ENCODE measurements around the gene ANKRD39. TPM values are rescaled to one million over a fixed set of nuclear protein-coding genes. Genes with fewer than 3 reads are reported as not detected.

ANKRD39 gene
- total RNA-seq, 1 donor from 2014 or later, result 38.0 TPM

DNA sequence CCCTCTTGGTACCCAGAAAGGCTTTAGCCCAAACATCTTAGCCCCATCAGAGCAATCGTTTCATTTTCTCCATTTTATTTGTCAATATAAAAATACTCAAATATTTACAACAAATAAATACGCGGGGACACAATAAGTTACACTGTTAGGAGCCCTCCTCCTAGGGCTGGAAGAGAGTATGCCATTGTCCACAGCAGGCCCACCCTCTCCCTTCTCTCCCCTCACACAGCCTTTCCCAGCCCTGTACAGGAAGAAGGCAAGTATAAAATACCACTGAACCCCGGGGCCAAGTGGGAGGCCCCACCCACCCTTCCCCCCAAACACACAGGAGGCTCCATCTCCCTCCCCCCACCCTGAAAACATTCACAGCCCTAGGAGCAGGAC lies 1.9 kb upstream of the ANKRD39 start:
- intact Hi-C loops (cut with micrococcal nuclease), result loop anchor here (2.0 to 5.0 kb wide), 4 partner anchors 97 to 321 kb away; partner anchors contain the start of genes CNNM4 and KANSL3

DNA sequence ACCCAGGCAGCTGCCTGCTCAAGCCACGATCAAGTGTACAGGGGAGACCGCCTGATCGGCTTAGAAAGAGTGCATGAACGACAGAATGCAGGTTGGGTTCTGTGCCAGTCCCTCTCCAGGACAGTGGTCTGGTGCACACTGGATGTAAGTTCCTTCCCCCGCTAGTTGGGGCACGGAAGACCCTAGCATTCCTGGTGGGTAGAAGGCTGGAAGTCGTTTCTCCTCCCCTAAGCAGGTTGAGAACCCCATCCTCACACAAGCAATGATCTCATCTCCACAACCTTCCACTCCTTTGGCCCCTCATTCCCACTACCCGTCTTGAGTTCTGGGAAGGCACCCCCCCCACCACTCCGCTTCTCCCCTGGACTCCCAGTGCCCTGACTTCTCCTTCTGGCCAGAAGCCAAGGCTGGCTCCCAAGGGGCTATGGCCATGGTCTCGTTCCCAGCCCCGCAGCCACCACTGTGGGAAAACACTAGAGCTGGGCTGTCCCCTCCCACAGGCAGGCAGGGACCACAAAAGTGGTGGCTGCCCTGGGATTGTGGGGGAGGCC lies 1.4 kb upstream of the ANKRD39 start:
- intact Hi-C loops (cut with micrococcal nuclease), result loop anchor here (2.0 to 5.0 kb wide), 4 partner anchors 97 to 320 kb away; partner anchors contain the start of genes CNNM4 and KANSL3

DNA sequence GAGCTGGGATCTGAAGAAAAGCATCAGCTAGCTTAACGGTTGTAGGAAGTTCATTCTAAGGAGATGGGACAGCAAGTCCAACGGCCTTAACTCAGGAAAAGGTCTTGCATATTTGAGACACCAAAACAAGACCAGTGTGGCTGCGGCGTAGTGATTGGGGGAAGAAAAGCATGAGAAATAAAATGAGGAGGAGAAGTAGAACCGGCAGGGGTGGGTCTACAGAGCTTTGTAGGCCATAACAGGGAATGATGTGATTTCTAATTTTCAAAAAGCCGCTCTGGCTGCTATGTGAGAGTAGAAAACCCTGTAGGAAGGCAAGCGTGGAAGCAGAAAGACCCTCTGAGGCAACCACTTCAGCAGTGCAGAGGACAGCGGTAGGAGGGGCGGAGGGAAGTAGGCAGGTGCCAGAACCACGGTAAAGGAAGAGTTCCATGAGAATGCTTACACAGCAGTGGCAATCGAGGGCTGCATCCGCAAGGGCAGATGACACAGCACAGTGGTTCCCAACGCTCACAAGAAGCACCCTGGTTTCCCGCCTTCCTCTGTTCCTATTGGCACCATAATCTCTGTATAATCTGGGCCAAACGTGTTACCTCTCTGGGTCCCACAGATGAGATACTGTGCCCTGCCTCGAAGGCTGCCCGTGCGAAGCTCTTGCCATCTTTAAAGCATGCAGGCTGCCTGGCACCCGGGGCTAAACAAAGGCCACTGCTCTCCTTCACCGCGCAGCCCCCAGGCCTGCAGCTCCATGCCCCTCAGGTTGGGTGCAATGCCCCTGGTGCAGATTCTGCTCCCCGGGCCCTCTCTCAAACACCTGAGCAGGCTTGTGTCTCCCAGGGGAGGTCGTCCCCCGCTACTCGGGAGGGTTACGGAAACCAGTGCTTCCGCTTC lies 795 bp downstream of the ANKRD39 start:
- intact Hi-C loops (cut with micrococcal nuclease), result loop anchor here (5.0 kb wide), 3 partner anchors 95 to 220 kb away; partner anchors contain the start of genes CNNM4 and KANSL3

DNA sequence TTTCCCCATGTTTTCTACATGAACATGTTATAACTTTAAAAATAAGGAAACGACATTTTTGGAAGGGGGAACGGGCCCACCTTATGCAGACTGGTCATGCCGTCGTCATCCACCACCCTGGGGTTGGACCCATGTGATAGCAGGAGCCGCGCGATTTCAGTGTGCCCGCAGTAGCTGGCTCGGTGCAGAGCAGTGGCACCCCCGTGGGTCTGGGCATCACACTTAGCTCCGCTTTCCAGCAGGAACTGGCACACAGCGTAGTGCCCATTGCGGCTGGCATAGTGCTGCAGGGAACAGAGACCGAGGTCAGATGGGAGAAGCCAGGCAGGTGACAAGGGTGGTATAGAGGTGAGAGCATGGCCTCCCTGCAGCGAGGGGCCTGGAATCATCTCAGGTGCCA lies 4.5 kb downstream of the ANKRD39 start:
- intact Hi-C loops (cut with micrococcal nuclease), result no loop called here

DNA sequence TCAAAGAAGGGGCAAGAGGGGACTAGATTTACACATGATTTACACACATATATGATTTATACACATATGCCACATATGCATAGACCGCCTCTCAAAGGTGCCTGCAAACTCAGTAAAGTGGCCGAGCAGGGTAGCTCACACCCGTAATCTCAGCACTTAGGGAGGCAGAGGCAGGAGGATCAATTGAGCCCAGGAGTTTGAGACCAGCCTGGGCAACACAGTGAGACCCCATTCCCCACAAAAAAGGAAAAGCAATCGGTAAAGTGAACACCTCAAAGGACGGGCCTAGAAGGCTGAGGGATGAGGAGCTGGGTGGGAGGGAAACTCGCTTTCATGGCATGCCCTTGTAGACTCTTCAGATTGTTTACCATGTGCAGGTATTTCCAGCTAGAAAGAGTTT lies 5.1 kb downstream of the ANKRD39 start:
- intact Hi-C loops (cut with micrococcal nuclease), result no loop called here

DNA sequence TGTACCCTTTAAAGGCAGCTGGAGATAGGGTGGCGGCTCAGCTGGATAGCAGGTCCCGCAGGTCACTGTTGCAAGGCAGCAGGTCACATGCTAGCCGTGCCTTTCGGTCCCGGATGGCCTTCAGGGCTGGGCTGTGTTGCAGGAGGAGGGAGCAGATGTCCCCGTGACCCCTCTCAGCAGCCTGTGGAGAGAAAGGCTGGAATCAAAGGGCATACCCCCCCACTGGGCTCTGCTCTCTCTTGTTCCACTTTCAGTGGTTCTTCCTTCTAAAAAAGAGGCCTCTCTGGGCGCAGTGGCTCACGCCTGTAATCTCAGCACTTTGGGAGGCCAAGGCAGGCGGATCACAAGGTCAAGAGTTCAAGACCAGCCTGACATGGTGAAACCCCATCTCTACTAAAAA lies 9.6 kb downstream of the ANKRD39 start:
- intact Hi-C loops (cut with micrococcal nuclease), result no loop called here

DNA sequence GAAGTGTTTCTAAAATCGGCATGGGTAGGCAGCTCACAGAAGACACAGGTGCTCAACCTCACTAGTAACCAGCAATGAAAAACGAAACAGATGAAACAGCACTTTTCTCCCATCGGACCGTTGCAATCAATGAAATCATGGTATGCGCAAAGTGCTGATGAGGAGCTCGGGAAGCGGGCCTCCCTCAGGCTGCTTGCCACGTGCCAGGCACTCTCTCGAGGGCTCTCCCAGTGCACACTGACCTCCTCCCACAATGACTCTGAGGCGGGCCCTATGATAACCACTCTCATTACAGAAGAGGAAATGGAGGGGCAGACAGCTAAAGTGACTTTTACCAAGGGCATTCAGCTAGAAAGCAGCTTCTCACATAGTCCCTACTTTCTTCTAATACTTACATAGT lies 10.2 kb downstream of the ANKRD39 start:
- intact Hi-C loops (cut with micrococcal nuclease), result no loop called here

DNA sequence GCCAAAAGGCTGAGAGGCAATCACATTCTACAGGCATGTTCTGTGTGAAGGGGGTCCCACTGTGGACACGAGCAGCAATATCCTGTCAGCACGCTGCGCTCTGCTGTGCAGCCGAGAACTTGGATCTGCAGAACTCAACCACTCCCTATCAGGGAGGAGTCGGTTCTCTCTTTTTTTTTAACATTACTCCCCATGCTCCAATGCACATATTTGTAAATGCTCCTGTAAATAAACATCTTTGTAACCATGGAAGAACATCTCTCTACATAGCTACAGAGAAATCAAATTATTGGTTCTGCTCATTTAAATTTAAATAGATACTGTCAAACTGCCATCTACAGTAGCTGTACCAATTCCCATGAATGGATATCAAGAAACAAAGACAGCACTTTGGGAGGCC lies 11.0 kb downstream of the ANKRD39 start:
- intact Hi-C loops (cut with micrococcal nuclease), result no loop called here

DNA sequence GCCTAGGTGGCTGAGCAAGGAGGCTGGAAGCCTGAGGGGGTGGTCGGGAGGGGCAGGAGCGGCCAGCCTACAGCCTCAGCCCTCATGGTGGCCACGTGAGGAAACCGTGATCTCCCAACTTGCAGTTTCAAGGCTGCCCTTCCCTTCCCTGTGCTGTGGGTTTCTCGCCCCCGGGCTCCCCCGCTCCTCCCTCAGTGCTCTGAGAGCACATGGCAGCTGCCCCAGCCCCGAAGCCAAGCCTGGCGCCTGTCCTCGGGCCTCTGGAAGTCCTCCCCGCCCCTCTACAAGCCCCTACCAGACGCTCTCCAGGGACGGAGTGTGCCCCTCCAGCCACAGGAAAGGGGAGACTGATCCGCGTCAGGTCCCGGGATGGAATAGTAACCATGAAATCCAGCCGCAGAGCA lies 13.4 kb downstream of the ANKRD39 start:
- intact Hi-C loops (cut with micrococcal nuclease), result no loop called here

DNA sequence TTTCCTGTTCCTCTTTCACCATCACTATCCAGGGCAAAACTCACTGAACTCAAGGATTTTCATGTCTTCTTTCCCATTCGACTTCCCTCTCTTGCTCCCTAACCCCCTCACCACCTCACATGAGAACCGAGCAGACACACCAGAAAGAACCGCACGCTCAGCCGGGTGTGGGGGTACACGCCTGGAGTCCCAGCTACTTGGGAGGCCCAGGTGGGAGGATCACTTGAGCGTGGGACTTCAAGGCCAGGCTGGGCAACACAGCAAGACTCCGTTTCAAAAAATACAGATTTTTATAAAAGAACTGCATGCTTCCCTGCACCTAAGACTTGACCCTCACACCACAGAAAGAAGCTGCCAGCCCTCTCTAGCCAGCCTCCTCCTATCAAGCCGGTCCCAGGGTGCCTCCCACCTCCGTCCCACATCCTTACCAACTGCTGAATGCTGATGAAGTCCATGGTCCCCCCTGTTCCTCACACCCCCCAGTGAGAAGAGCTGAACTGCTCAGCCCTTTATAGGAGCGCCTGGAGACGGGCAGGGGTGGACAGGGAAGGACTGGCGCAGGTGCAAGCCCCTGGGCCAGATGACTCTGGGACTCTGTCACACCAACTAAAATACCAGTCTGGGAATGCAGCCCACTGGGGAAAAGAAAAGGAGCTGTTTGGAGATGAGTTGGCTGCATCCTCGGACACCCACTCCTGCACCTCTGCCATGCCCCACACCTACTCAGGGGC lies 14.1 kb downstream of the ANKRD39 start, which contains the start of gene ANKRD23:
ANKRD23 (minus strand) TSS at position 484 of the 731 bp plus-strand sequence; CDS start at position 455, 29 bp downstream.
- intact Hi-C loops (cut with micrococcal nuclease), result no loop called here

DNA sequence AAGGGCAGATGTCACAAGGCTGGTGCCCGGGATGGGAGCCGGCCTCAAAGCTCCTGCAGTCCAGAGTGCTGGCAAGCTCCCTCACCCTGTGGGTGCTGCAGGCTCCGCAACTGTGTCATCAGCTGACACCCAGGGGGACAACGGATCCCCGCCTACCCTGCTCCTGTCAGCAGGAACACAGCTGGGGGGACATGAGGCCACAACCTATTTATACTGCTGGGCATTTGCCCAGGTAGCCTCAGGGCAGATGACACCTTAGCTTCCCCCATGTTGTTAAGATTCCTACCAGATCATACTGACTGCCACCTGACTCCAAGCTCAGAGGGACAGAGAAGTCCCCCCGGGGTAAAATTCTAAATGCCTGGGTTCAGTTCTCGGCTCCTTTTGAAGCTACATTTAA lies 15.2 kb downstream of the ANKRD39 start:
- intact Hi-C loops (cut with micrococcal nuclease), result no loop called here

DNA sequence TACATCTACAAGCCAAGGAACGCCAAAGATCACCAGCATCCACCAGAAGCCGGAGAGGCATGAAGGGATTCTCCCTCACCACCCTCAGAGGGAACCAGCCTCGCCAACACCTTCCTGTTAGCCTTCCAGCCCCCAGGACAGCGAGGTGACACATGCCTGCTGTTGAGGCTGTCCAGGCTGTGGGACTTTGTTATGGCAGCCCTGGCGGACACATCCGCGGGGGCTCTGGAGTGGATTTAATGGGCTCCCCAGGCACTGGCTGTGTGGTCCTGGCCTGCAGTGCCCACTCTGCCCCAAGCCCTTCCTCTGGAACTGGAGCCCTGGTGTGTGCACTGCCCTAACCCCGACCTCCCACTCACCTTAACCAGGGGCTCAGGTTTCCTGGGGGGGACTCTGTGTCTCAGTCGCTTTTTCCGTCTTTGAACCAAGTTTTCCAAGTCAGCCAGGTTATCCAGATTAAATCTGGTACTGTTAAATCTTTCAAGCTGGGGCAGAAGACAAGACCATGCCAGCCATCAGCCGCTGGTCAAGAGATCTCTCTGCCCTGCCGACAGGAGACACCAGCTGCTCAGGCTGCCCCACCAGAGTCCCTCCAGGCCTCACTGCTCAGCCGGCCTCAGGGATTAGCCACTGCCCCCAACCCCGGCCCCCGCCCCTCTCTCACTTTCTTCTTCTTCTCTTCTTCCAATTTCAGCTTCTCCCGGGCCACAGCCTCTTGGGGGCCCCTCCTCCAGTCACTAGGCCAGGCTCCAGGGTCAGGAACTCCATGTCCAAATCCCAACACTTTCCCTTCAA lies 15.9 kb downstream of the ANKRD39 start:
- intact Hi-C loops (cut with micrococcal nuclease), result no loop called here

DNA sequence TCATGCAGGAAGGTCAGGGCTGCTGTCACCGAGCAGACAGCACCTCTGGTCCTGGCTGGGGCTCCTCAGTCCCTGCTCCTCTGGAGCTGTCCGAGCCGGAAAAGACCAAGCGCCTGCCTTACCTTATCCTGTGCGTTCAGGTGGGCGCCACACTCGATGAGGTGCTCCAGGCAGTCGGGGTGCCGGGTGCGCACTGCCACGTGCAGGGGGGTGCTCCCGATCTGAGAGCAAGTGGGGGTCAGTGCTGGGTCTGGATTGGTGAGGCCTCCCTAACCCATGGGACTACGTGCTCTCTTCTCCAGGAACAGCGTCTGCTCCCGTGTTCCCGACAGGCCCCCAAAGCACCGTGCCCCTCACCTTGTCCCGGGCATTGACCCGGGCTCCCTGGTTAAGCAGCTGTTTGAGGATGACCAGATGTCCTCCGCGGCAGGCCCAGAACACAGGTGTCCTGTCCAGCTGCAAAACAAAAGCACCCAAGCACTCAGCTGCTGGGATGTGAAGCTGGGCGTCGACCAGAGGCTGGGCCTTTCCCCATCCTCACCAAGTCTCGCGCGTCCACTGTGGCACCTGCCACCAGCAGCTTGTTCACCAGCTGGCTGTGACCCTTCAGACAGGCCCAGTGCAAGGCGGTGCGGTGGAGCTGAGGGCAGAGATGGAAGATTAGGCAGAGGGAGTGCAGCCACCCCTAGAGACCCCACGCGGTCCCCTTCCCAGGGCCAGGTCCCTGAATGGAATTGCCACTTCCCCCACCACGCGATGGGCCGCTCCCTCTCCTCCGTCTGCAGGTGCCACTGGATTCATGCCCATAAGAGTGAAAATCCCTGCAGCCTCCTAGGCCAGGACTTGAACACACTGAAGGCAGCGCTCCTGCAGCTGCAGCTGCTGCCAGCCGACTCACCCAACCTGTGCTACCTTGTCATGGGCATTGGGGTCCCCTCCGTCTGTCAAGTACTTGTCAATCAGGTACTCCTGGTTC lies 17.7 kb downstream of the ANKRD39 start:
- intact Hi-C loops (cut with micrococcal nuclease), result loop anchor here (1.0 kb wide), 1 partner anchor 24 kb away; the partner anchor contains the start of gene CNNM3

DNA sequence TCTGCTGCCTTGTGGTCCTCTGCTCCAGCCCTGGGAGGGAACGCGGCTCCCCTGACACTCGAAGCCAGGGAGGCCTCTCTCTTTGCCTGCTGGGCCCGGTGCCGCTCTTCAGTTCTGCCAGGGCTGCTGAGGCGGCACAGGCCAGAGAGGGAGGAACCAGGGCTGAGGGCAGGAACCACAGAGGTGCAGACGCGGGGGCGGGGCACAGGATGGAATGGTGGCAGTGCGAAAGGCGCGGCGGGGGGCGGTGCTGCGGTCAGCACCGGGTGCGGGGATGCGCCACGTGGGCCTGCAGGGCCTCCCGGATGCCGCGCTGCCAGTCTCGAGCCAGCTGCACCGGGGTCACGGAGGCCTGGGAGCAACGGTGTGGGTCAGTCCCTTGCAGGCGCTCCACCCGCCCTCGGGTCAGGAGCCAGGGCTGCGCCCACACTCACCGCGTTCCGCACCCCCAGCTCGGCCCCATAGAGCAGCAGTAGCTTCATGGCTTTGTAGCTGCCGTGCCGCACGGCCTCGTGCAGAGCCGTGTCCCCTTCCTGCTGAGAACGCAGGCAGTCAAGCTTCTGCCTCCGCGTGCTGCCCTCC lies 18.4 kb downstream of the ANKRD39 start:
- intact Hi-C loops (cut with micrococcal nuclease), result loop anchor here (1.0 kb wide), 1 partner anchor 23 kb away; the partner anchor contains the start of gene CNNM3

DNA sequence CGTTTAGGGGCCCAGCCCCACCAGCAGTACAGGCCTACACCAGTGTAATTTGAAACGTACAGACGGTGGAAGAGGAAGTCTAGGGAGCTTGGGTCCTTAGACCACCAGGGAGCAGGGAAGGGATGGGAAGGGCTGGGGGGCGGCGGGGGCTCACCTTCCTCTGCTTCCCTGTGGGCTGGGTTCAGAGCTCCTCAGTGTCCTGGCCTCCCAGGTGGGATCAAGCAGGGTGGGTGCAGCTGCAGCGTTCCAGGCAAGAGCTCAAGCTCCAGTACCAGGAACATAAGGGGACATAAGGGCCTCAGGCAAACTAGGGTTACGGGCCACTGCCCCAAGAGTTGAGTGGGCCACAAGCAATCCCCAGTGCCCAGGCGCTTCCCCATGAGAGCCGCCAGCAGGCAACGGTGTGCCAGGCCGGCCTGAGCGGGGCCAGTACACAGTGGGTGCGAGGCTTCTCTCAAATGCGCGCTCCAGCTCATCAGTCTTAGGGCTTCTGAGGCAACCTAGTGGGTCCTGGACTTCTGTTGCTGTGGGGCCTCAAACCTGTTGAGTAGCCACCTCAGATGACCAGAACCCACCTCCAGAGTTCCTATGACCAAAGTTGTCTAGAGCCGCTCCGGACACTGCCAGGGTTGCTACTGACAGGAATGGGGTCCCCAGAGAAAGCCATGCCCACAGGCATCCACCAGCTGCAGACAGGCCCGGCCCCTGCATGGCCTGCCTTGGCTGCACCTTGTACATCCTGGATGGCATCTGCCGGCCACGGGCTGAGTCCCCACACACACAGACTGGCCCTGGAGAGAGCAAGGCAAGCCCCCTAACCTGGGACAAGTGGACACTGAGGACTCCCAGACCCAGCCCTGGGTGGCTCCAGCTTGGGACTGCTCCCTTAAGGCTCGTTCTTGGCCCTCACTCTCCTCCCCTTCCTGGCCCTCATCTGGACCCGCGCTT lies 19.2 kb downstream of the ANKRD39 start:
- intact Hi-C loops (cut with micrococcal nuclease), result loop anchor here (1.0 kb wide), 1 partner anchor 22 kb away; the partner anchor contains the start of gene CNNM3

DNA sequence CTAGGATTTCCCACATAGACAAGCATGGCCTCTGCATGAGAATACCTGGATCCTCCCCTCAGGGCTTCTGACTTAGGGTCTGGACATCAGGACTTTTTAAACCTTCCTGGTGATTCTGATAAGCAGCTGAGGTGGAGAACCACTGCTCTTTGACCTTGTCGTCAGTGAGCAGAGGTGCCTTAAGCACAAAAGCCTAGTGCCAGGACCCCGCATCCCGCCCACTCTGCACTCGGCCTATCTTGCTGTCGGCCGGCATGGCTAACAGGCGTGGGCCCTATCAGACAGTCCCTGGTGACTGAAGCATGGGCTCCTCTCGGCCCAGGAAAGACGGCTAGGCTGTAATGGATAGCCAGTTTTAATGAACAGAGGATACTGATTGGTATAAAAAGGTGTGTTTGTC lies 20.2 kb downstream of the ANKRD39 start:
- intact Hi-C loops (cut with micrococcal nuclease), result no loop called here

DNA sequence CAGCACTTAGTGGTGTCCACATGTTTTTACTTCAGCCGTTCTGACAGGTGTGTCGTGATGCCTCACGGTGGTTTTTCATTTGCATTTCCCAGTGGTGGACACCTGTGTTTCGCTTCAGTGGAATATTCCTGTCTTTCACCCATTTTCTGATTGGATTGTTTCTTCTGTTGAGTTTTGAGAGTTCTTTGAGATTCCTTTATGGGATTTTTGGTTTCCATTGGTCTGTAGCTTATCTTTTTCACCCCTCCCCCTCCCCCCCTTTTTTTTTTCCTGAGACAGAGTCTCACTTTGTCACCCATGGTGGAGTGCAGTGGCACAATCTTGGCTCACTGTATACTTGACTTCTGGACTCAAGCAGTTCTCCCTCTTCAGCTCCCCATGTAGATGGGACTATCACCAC lies 22.0 kb downstream of the ANKRD39 start:
- intact Hi-C loops (cut with micrococcal nuclease), result no loop called here
